KMS-11 (cell line): ENCODE measurements around the gene TJAP1.
A peak's percentile ranks its signal among the peaks of the same experiment; 100 is the strongest.

Experiments used
- H2AFZ ChIP-seq: fragments of 200-600 bp; sonication (generic); 2 replicates; pipeline ENCODE4 v1.6.1; 2016; ENCODE audit warnings: antibody characterized with exemption, mixed run types, low read depth
- H3K27ac ChIP-seq: fragments of 200-600 bp; sonication (generic); 2 replicates; pipeline ENCODE4 v1.6.1; 2016; ENCODE audit warnings: mild to moderate bottlenecking, mixed run types
- H3K27me3 ChIP-seq: fragments of 200-600 bp; sonication (generic); 2 replicates; pipeline ENCODE4 v1.6.1; 2017; ENCODE audit warnings: mild to moderate bottlenecking, low read depth, mixed run types, moderate library complexity; ENCODE audit not compliant: insufficient read depth
- H3K36me3 ChIP-seq: fragments of 200-600 bp; sonication (generic); 2 replicates; pipeline ENCODE4 v1.6.1; 2017; ENCODE audit warnings: mild to moderate bottlenecking, mixed run types; ENCODE audit not compliant: insufficient read depth
- H3K4me1 ChIP-seq: fragments of 200-600 bp; sonication (generic); 2 replicates; pipeline ENCODE4 v1.6.1; 2016; ENCODE audit warnings: mild to moderate bottlenecking, low read depth, mixed run types; ENCODE audit not compliant: poor library complexity, severe bottlenecking
- H3K4me2 ChIP-seq: fragments of 200-600 bp; sonication (generic); 2 replicates; pipeline ENCODE4 v1.7.0; 2016; ENCODE audit warnings: mild to moderate bottlenecking, mixed run types
- H3K4me3 ChIP-seq: fragments of 200-600 bp; sonication (generic); IDR thresholded peaks from 2 replicates; pipeline ENCODE4 v1.6.1; 2017; ENCODE audit warnings: low read depth, low read length, mixed read lengths; ENCODE audit not compliant: insufficient read depth
- H3K79me2 ChIP-seq: fragments of 200-600 bp; sonication (generic); 2 replicates; pipeline ENCODE4 v1.6.1; 2016; ENCODE audit warnings: low read depth, mixed run types; ENCODE audit not compliant: insufficient read depth
- H3K9ac ChIP-seq: fragments of 200-600 bp; sonication (generic); 2 replicates; pipeline ENCODE4 v1.6.1; 2016; ENCODE audit warnings: mild to moderate bottlenecking, mixed run types
- H4K20me1 ChIP-seq: fragments of 200-600 bp; sonication (generic); 2 replicates; pipeline ENCODE4 v1.6.1; 2016; ENCODE audit warnings: mild to moderate bottlenecking, mixed run types; ENCODE audit not compliant: insufficient read depth
- TF ChIP-seq, protein P1 (sequence below): fragments of 200-600 bp; sonication (generic); conservative IDR thresholded peaks from 2 replicates; pipeline ENCODE4 v1.6.1; 2017; ENCODE audit warnings: low read depth, mild to moderate bottlenecking, antibody characterized with exemption, low read length, moderate library complexity, mixed read lengths

TJAP1 gene

DNA sequence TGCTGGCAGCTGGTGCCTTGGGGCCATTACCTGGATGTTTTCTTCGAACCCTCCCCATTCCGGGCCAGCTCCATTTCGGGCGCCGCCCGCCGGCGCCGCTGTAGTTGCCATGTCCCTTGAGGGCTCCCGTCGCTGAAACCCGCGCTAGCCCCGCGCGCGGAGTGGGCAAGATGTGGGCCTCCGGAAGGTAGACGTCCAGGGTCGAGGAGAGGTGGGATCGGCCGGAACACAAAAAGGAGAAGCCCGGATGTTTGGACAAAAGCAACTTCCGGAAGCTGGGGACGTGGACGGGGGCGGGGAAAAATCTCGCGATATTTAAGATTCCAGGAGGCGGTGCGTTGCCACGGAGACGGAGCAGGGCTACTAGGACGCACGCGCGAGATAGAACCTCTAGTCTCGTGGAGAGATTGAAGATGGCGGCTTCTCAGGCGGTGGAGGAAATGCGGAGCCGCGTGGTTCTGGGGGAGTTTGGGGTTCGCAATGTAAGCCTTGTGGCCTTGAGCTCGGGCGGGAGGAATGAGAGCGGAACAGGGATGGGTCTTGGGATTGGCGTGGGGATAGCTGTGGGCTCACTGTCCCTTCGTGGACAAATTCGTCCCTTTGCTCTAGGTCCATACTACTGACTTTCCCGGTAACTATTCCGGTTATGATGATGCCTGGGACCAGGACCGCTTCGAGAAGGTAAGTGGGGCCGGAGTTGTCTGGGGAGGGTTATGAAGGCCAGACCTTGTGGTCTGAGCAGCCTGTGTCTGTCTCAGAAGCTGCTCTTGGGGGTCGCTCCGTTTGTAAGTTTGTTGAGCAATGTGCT lies 39.5 kb downstream of the TJAP1 start, which contains the start of the genes POLR1C and YIPF3:
TSS of gene POLR1C (plus strand) at position 393 of the 808 bp plus-strand sequence. CDS start at position 414, 21 bp downstream.
TSS of gene YIPF3 (minus strand) at position 230 of the 808 bp plus-strand sequence. CDS start at position 111, 119 bp downstream.
- peaks cover 39% of the 10 kb centered on the region for H3K4me1 ChIP-seq
- H3K27ac ChIP-seq = peak within 1 kb of the TSS; percentile 56
- peak within 1 kb of the TSS; percentile 79 for H3K4me2 ChIP-seq
- H3K27me3 ChIP-seq = no peaks in the 10 kb centered on the region
- no peak within 1 kb of the TSS for H3K4me3 ChIP-seq
- H3K36me3 ChIP-seq = peaks cover 16% of the 10 kb centered on the region; the same call in 1 of the 2 replicates
- TF ChIP-seq, protein P1, sequence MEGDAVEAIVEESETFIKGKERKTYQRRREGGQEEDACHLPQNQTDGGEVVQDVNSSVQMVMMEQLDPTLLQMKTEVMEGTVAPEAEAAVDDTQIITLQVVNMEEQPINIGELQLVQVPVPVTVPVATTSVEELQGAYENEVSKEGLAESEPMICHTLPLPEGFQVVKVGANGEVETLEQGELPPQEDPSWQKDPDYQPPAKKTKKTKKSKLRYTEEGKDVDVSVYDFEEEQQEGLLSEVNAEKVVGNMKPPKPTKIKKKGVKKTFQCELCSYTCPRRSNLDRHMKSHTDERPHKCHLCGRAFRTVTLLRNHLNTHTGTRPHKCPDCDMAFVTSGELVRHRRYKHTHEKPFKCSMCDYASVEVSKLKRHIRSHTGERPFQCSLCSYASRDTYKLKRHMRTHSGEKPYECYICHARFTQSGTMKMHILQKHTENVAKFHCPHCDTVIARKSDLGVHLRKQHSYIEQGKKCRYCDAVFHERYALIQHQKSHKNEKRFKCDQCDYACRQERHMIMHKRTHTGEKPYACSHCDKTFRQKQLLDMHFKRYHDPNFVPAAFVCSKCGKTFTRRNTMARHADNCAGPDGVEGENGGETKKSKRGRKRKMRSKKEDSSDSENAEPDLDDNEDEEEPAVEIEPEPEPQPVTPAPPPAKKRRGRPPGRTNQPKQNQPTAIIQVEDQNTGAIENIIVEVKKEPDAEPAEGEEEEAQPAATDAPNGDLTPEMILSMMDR = no peak
- peak within 1 kb of the TSS; percentile 74; the same call in 1 of the 2 replicates for H2AFZ ChIP-seq
- H3K9ac ChIP-seq = peak within 1 kb of the TSS; percentile 90
- H3K79me2 ChIP-seq = peaks cover 51% of the 10 kb centered on the region
- no peaks in the 10 kb centered on the region for H4K20me1 ChIP-seq

DNA sequence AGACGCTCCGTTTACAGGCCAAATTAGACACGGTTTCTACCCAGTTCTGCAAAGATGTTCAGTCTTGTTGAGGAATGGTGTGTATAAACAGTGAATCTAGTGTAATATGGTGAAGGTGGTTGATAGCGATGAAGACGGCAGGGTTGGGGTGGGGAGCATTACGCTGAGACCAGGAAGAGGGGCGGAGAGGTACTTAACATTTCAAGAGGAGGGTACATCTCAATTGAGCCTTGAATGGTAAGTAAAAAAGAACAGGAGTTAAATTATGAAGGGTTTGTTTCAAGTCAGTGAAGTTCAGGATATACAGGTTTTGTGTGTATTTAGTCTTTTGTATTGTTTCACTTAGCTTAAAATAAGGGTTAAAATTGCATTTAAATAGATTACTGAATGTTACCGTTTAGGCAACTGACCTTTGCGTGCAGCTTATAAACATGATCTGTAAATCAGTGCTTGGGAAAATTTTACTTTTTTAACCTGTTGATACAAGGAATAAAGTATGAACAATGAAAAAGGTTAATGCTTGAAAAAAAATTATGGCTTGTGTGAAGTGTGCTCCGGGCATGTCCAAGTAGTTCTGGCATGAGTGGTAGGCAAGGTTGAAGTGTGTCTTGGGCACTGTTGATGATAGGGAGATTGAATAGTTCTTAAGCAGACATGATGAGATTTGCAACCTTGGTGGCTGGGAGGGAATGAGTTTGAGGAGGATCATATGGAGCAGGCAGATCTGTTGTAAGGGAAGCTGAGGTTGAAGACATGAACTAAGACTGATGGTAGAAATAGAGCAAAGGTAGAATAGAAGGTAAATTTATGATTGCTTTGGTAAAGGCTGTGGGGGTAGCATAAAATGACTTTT lies 40.4 kb downstream of the TJAP1 start:
- H3K9ac ChIP-seq = peak overlapping the region; percentile 90
- peaks cover 23% of the 10 kb centered on the region; the same call in 1 of the 2 replicates for H3K36me3 ChIP-seq
- H3K4me3 ChIP-seq = no peak overlapping the region
- peak overlapping the region; percentile 56 for H3K27ac ChIP-seq
- no peaks in the 10 kb centered on the region for H4K20me1 ChIP-seq
- peak overlapping the region; percentile 50; the same call in 1 of the 2 replicates for H2AFZ ChIP-seq
- peak overlapping the region; percentile 72 for H3K4me2 ChIP-seq
- peaks cover 51% of the 10 kb centered on the region for H3K79me2 ChIP-seq
- peaks cover 47% of the 10 kb centered on the region for H3K4me1 ChIP-seq
- H3K27me3 ChIP-seq = no peaks in the 10 kb centered on the region
- TF ChIP-seq, protein P1 = no peak

DNA sequence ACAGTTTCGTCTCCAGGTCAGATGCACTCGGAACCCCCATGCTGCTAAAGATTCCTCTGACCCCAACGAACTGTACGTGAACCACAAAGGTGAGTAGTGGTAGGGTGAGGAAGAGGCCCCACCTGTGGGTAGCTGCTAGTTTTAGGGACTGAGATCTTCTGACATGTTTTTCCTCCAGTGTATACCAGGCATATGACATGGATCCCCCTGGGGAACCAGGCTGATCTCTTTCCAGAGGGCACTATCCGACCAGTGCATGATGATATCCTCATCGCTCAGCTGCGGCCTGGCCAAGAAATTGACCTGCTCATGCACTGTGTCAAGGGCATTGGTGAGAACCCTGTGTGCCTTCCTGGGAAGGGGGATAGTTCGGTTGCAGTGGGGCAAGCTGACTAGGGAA lies 42.7 kb downstream of the TJAP1 start:
- Histone ChIP-seq H3K4me3 (no peak overlapping the region), H3K79me2 (peaks cover 51% of the 10 kb centered on the region), H3K36me3 (peaks cover 28% of the 10 kb centered on the region; the same call in 1 of the 2 replicates), H3K27me3 (no peaks in the 10 kb centered on the region), H3K9ac (no peak overlapping the region), H3K4me1 (peaks cover 47% of the 10 kb centered on the region), H2AFZ (no peak overlapping the region), H3K4me2 (no peak overlapping the region), H4K20me1 (no peaks in the 10 kb centered on the region), H3K27ac (no peak overlapping the region)
- TF ChIP-seq, protein P1 = no peak

DNA sequence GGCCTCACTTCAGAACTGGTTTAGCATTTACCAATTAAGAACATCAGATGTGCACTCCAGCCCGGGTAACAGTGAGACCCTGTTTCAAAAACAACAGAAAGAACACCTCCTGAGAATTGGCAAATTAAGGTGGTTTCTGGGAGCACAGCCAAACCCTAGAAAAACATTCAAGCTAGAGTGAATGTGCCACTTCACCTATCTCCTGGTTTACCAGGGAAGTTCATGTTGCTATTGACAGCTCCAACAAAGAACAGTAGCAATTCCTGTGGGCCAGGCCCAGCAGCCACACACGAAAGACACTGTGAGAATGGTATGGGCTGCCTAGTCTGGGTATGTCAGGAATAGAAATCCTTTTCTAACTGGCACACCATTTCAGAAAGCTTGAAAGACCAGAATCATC lies 44.5 kb downstream of the TJAP1 start:
- Histone ChIP-seq H3K27me3 (no peaks in the 10 kb centered on the region), H4K20me1 (no peaks in the 10 kb centered on the region), H3K27ac (peak overlapping the region; percentile 27; the same call in 1 of the 2 replicates), H3K4me2 (peak overlapping the region; percentile 7; the same call in 1 of the 2 replicates), H3K9ac (no peak overlapping the region), H2AFZ (no peak overlapping the region), H3K36me3 (peaks cover 28% of the 10 kb centered on the region; the same call in 1 of the 2 replicates), H3K4me1 (peaks cover 41% of the 10 kb centered on the region), H3K4me3 (no peak overlapping the region), H3K79me2 (peaks cover 38% of the 10 kb centered on the region)
- TF ChIP-seq, protein P1 = no peak
